Endothelial cell of umbilical vein (primary cell): ENCODE results near the gene IGFBP6.

Source experiments
- CTCF ChIP-seq, 2 donors: IDR thresholded peaks; 1 replicate in 1 of 2; 2 replicates in 1 of 2; pipeline ENCODE4 v1.5.1; 2011; ENCODE audit warnings: low read length in 2 of 2, mild to moderate bottlenecking in 2 of 2, moderate library complexity in 2 of 2, control low read depth in 1 of 2, inconsistent platforms in 1 of 2, low read depth in 1 of 2; ENCODE audit not compliant: insufficient read depth in 1 of 2; ENCODE audit errors: extremely low read depth in 1 of 2
- EZH2 ChIP-seq: IDR thresholded peaks from 2 replicates; pipeline ENCODE4 v1.6.1; 2012; ENCODE audit warnings: borderline replicate concordance, low read depth, mild to moderate bottlenecking, moderate library complexity, low read length, inconsistent platforms; ENCODE audit not compliant: severe bottlenecking
- MAX ChIP-seq: IDR thresholded peaks from 2 replicates; pipeline ENCODE4 v1.6.1; 2011; ENCODE audit not compliant: insufficient read depth, insufficient read length
- POLR2A ChIP-seq: IDR thresholded peaks from 2 replicates; pipeline ENCODE4 v1.6.1; 2012; ENCODE audit warnings: low read depth, mild to moderate bottlenecking, control low read depth, low read length
- POLR2AphosphoS5 ChIP-seq: IDR thresholded peaks from 2 replicates; pipeline ENCODE4 v1.6.1; 2012; ENCODE audit warnings: low read depth, mild to moderate bottlenecking, control low read depth, low read length, moderate library complexity; ENCODE audit not compliant: insufficient read depth

GRCh38 chr12:53102883-53103807 lies 5.7 kb downstream of the IGFBP6 start, which contains the start of gene SOAT2:
- TF ChIP-seq POLR2A (no peak), CTCF (IDR thresholded peaks at IDR 0.05; ENCODE audit: extremely low read depth in 1 of 2, insufficient read depth in 1 of 2, low read depth in 1 of 2, low read length in 2 of 2) (no peak), EZH2 (no peak), POLR2AphosphoS5 (no peak), MAX (no peak)
